ENCODE data around the gene VWA3B.

VWA3B gene

DNA sequence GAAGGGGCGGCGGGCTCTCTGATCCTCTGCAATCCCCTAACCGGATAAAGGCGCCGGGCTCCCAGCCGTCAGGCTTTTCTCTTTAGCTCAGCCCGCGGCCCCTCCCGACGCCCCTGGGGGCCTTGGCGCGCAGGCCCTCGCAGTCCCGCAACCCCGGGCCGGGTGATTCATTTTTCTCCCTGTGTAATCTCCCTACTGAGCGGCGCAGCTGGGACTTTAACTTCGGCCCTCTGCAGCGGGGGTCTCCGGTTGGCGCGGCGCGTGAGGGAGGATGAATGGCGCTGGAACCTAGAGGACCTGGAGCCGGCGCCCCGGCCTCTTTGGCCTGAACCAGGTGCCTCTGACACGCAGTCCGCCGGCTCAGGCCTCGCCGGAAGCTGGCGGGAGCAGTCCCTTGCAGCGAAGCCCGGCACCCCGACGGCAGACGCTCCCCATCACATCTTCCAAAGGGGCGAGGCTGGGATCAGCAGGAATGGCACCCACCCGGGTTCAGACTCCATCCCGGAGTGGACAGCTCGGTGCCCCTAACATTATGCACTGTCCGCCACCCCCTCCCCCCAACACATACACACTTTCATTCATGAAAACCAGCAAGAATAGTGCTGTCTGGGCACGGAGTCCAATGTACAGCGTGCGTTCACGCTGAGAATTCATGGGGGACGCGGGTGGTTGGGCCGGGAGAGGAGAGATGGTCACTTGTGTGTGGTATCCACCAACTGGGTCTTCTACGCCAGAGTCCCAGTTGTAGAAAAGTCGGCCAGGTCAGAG lies 260.5 kb downstream of the VWA3B start:
- DNase-seq = no peak

DNA sequence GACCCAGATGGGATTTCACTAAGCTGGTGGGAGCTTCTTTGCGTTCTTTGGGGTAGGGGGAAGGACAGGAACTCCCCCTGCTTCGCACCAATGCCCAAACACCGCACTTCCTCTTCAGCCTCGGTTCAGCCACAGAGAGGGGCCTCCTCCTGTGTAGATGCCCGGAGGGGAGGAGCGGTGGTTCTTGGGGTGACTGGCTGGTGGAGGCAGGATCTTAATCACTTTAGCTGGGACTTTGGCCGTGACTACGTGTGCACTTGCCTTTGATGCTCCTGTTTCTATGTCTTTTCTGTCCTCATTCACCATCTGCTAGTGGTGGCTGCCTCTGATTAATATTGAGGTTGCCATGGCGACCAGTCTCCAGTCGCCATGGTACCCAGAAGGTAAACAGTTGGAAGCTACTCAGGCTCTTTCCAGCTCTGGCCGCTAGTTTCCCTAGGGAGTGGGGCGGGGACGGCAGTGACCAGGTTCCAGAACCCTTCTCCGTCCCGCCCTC lies 261.1 kb downstream of the VWA3B start:
- no peak for DNase-seq

DNA sequence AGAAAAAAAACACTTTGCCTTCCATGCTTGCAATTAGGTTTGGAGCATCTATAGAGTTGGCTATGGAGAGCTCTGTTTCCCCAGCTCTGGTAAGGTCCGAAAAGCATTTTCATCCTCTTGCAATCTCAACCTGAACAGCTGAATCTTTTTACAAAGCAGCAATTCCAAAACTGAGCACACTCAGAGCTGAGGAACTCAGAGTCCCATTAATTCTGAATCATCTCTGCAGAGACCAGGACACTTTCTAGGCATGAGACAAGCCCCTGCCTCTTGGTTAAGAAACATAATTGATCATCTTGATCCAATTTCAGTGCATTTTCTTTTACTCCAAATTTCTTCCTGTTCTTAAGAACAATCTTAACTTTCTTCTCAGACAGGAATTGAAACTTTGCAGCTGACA lies 263.4 kb downstream of the VWA3B start:
- DNase-seq = no peak

DNA sequence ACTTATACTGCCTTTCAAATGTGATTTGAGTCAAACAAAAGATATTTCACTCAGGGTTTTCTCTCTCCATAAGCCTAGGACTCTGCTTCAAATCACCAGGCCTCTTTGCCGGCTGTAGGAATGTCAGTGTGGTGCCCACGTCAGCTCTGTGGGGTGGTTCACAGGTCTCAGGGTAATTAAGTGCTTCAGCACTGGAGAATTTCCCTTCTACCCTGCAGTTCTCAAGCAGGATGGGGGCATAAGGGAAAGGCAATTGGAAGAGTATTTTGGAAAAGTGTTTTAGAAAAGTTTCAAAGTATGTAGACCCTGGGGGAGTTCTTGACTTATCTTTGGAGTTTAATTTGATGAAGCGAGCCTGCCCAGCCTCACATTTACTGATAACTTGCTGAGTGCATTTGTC lies 268.9 kb downstream of the VWA3B start:
- no peak for DNase-seq

DNA sequence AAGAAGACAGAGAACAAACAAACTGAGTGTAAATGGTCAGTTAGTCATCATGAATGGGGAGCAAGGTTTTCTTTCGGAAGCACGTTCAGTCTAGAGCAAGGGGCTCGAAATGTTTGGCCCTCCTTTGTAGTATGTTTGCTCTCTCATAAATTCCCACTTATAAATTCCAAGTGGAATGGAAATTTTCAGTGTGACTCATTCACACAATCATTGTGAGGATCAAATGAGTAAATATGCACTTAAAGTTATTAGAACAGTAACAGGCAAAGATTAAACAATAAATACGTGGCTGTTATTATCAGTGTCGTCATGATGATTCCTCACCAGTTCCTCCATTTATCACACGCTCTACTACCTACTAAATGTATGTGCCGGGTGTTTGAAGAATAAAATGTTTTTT lies 269.8 kb downstream of the VWA3B start:
- no peak for DNase-seq

DNA sequence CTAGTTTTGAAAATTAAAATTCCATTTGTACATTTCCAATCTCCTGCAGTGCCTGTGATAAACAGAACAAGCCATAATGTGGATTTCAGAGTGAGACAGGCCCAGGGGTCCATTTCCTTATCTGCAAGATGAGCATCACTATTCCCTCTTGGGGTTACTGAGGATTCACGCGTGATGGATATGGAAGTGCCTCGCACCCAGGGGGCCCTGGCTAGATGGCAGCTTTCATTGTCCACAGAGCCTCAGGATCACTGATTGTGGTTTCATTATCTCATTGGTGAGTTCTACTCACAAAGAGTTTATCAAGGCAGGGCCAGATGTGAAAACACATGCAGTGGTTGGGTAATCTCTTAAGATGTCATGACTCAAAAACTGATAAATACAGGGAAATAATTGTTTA lies 270.9 kb downstream of the VWA3B start:
- DNase-seq = no peak

DNA sequence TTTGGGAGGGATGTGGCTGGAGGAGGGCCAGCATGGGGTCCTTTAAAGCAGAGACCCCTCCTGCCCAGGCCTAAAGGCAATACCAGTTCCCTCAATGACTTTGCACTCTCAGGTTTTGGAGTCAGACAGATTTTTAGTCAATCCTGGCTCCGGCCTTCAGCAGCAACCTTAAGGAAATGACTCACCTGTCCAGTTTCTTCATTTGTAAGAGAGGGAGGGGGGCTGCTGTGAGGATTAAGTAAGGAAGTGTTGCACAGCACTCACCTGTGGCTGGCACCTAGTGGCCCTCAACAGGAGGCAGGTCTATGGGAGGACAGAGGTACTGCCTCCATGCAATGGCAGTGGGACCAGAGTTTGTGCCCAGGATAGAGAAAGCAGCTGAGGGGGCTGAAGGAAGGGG lies 273.0 kb downstream of the VWA3B start:
- DNase-seq = no peak

All from RPMI8226 (cell line).